GM18861 (cell line): Measurements from ENCODE around the gene SPATA45.

Experiments
- ATAC-seq: cut with Tn5 transposase; IDR thresholded peaks from one replicate; pipeline ENCODE4 v1.9.1; 2021; ENCODE audit not compliant: unreplicated experiment

The SPATA45 gene

GRCh38 chr1:212782422-212783154 lies 64.9 kb downstream of the SPATA45 start:
- no peak for ATAC-seq

DNA sequence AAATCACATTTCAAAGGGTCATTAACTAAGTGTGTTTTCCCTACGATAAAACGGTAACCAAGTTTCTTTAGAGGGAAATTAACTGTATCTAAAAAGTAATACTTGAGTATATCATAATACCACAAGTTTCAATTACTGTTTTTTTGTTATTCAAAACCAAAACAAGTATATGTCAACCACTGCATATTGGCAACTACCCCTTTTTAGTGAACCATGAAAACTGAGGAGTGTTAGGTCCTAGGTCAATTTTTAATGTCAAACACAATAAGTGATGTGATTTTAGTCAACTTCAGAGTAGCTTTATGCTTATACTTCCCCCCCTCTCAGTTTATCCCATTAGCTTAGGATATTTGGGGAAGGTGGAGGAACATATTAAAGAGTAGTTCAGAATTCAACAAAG lies 66.2 kb downstream of the SPATA45 start:
- no peak for ATAC-seq

- ATAC-seq: no peak
These were observed 66.7 kb downstream of the SPATA45 start for GRCh38 chr1:212780759-212781158.
